PC-3 (cell line): ENCODE measurements around the gene SHISA6. TPM values are rescaled to one million over a fixed set of nuclear protein-coding genes. Genes with fewer than 3 reads are reported as not detected.

ENCODE experiments used
- ATAC-seq: fragments of 200-7000 bp; cut with Tn5 transposase; 2 replicates; pipeline ENCODE4 v1.9.1; 2020; ENCODE audit warnings: mild to moderate bottlenecking, moderate library complexity
- BruUV-seq: library from RNA; stranded (reverse); fragments of 400-500 nt; replicated peaks from 2 replicates; lab custom pipeline; 2021; lab: Mats Ljungman, UMichigan
- CTCF ChIA-PET: fragments of 300-600 bp; sonication (Branson Sonifier 250); formaldehyde crosslinking; loops from one replicate; lab custom pipeline; 2022; ENCODE audit warnings: antibody characterized with exemption; lab: Charles Lee
- POLR2A ChIA-PET: fragments of 300-600 bp; sonication (Branson Sonifier 250); formaldehyde crosslinking; loops from one replicate; lab custom pipeline; 2022; ENCODE audit warnings: antibody characterized with exemption; ENCODE audit not compliant: unreplicated experiment; lab: Charles Lee
- DNase-seq: peaks from one replicate; pipeline ENCODE4 v3.0.0-alpha.2; 2015
- H2AFZ ChIP-seq: fragments of 300-600 bp; sonication (generic); 2 replicates; pipeline ENCODE4 v1.6.0; 2016; ENCODE audit warnings: antibody characterized with exemption, low read length
- H3F3A ChIP-seq: fragments of 300-600 bp; sonication (generic); one replicate; pipeline ENCODE4 v1.6.0; 2017; ENCODE audit warnings: antibody characterized with exemption, low read length, control low read depth, mild to moderate bottlenecking; ENCODE audit not compliant: unreplicated experiment
- H3K27ac ChIP-seq: fragments of 300-600 bp; sonication (generic); 2 replicates; pipeline ENCODE4 v1.5.1; 2016; ENCODE audit warnings: mild to moderate bottlenecking, low read length
- H3K27me3 ChIP-seq: fragments of 300-600 bp; sonication (generic); 2 replicates; pipeline ENCODE4 v1.6.1; 2016; ENCODE audit warnings: low read length, mixed read lengths
- H3K36me3 ChIP-seq: fragments of 300-600 bp; sonication (generic); 2 replicates; pipeline ENCODE4 v1.6.1; 2016; ENCODE audit warnings: low read depth, mixed run types, low read length, mixed read lengths
- H3K4me1 ChIP-seq: fragments of 300-600 bp; sonication (generic); 2 replicates; pipeline ENCODE4 v1.5.1; 2016; ENCODE audit warnings: low read length; ENCODE audit not compliant: insufficient read depth
- H3K4me2 ChIP-seq: fragments of 300-600 bp; sonication (generic); 2 replicates; pipeline ENCODE4 v1.6.0; 2016; ENCODE audit warnings: low read length
- H3K4me3 ChIP-seq: fragments of 300-600 bp; sonication (generic); 2 replicates; pipeline ENCODE4 v1.5.1; 2016; ENCODE audit warnings: mild to moderate bottlenecking, low read length, mixed read lengths
- H3K79me2 ChIP-seq: fragments of 300-600 bp; sonication (generic); 2 replicates; pipeline ENCODE4 v1.6.1; 2017; ENCODE audit warnings: low read length, mixed read lengths
- H3K9ac ChIP-seq: fragments of 300-600 bp; sonication (generic); 2 replicates; pipeline ENCODE4 v1.6.0; 2016; ENCODE audit warnings: mild to moderate bottlenecking, low read length
- H3K9me2 ChIP-seq: fragments of 300-600 bp; sonication (generic); replicated peaks from 2 replicates; pipeline ENCODE4 v1.6.1; 2016; ENCODE audit warnings: mixed run types, low read length, mixed read lengths
- H3K9me3 ChIP-seq: fragments of 300-600 bp; sonication (generic); 2 replicates; pipeline ENCODE4 v1.6.1; 2016; ENCODE audit warnings: low read length, mixed read lengths
- H4K20me1 ChIP-seq: fragments of 300-600 bp; sonication (generic); 2 replicates; pipeline ENCODE4 v1.6.1; 2016; ENCODE audit warnings: low read length, mixed read lengths
- CTCF ChIP-seq: fragments of 300-600 bp; sonication (generic); conservative IDR thresholded peaks from 2 replicates; pipeline ENCODE4 v1.5.1; 2017; ENCODE audit warnings: antibody characterized with exemption, low read depth, mild to moderate bottlenecking, low read length
- EZH2 ChIP-seq: fragments of 300-600 bp; sonication (generic); IDR thresholded peaks from one replicate; pipeline ENCODE4 v1.6.1; 2017; ENCODE audit warnings: antibody characterized with exemption, mild to moderate bottlenecking, low read length; ENCODE audit not compliant: unreplicated experiment
- EZH2phosphoT487 ChIP-seq: fragments of 300-600 bp; sonication (generic); IDR thresholded peaks from 2 replicates; pipeline ENCODE4 v1.6.1; 2018; ENCODE audit warnings: mild to moderate bottlenecking, antibody characterized with exemption, low read length, borderline replicate concordance
- intact Hi-C: fragments of 100-400 bp; cut with micrococcal nuclease; formaldehyde crosslinking; loops from 2 replicates; pipeline ENCODE4 v1.9.0; 2023
- total RNA-seq: library from RNA; depleted of rRNA; stranded (reverse); fragments of >200 nt; gene quantifications from 2 replicates; pipeline ENCODE4 v1.2.3, GENCODE V29; 2014

The SHISA6 gene
- total RNA-seq, 1 experiment from 2014 or later = not detected

DNA sequence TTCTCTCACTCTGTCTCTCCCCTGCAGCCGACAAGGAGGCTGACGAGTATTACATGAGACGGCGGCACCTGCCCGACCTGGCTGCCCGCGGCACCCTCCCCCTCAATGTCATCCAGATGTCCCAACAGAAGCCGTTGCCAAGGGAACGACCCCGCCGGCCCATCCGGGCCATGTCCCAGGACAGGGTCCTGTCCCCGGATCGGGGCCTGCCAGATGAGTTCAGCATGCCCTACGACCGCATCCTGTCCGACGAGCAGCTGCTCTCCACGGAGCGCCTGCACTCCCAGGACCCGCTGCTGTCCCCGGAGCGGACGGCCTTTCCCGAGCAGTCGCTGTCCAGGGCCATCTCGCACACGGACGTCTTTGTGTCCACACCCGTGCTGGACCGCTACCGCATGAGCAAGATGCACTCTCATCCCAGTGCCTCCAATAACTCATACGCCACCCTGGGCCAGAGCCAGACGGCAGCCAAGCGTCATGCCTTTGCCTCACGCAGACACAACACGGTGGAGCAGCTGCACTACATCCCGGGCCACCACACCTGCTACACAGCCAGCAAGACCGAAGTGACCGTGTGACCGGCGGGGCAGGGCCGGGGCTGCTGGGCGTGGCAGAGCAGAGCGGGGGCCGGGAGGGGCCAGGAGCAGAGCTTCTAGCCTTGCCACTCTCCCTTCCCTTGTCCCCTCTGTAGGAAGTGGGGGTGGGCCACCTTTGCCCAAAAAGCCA lies 316.9 kb downstream of the SHISA6 start:
- Histone ChIP-seq H3K9me2 (no peaks in the 10 kb centered on the region), H3K9me3 (no peaks in the 10 kb centered on the region), H3K79me2 (no peaks in the 10 kb centered on the region), H4K20me1 (no peaks in the 10 kb centered on the region), H3F3A (no peaks in the 10 kb centered on the region), H3K4me1 (no peaks in the 10 kb centered on the region), H3K36me3 (no peaks in the 10 kb centered on the region), H3K9ac (no peak overlapping the region), H3K27me3 (no peaks in the 10 kb centered on the region), H3K27ac (no peak overlapping the region), H3K4me2 (no peak overlapping the region), H3K4me3 (no peak overlapping the region), H2AFZ (no peak overlapping the region)
- no TSS peak for BruUV-seq
- CTCF ChIA-PET = no interaction called here
- no peak for ATAC-seq
- intact Hi-C loops = no loop called here
- no peak for DNase-seq
- POLR2A ChIA-PET = no interaction called here
- TF ChIP-seq EZH2 (no peak), EZH2phosphoT487 (no peak), CTCF (no peak)

GRCh38 chr17:11558681-11559234 lies 317.7 kb downstream of the SHISA6 start:
- H3K79me2 ChIP-seq = no peaks in the 10 kb centered on the region
- no peaks in the 10 kb centered on the region for H3K9me2 ChIP-seq
- no peak for DNase-seq
- no peak overlapping the region for H3K4me2 ChIP-seq
- no peaks in the 10 kb centered on the region for H3K27me3 ChIP-seq
- intact Hi-C loops = no loop called here
- BruUV-seq = no TSS peak
- no peaks in the 10 kb centered on the region for H3K36me3 ChIP-seq
- CTCF ChIA-PET = no interaction called here
- TF ChIP-seq EZH2phosphoT487 (no peak), CTCF (no peak), EZH2 (no peak)
- POLR2A ChIA-PET = no interaction called here
- H3F3A ChIP-seq = no peaks in the 10 kb centered on the region
- no peaks in the 10 kb centered on the region for H3K4me1 ChIP-seq
- H3K9ac ChIP-seq = no peak overlapping the region
- H3K9me3 ChIP-seq = no peaks in the 10 kb centered on the region
- H3K27ac ChIP-seq = no peak overlapping the region
- H2AFZ ChIP-seq = no peak overlapping the region
- H4K20me1 ChIP-seq = no peaks in the 10 kb centered on the region
- no peak for ATAC-seq
- no peak overlapping the region for H3K4me3 ChIP-seq

DNA sequence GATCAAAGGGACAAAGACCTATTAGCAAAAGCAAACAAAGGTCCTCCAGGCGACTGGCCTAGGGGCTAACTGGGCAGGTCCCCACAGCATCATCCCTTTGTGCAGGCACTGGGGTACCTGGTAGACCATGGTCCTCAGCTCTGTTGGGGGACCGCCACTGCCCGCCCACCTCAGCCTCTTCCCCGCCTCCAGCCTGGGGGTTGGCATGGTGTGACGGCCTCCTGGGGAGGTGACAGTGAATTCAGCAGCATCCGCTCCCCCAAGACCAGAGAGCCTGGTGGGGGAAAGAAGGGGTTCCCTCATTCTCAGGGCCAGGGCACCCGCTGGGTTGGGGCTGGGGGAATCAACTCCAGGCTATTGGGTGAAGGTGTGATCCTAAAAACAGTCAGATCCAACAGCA lies 318.6 kb downstream of the SHISA6 start:
- Histone ChIP-seq H3K27me3 (no peaks in the 10 kb centered on the region), H3K79me2 (no peaks in the 10 kb centered on the region), H2AFZ (no peak overlapping the region), H3K4me3 (no peak overlapping the region), H3F3A (no peaks in the 10 kb centered on the region), H3K9ac (no peak overlapping the region), H3K9me3 (no peaks in the 10 kb centered on the region), H3K9me2 (no peaks in the 10 kb centered on the region), H3K4me2 (no peak overlapping the region), H4K20me1 (no peaks in the 10 kb centered on the region), H3K36me3 (no peaks in the 10 kb centered on the region), H3K27ac (no peak overlapping the region), H3K4me1 (no peaks in the 10 kb centered on the region)
- no TSS peak for BruUV-seq
- ATAC-seq = no peak
- TF ChIP-seq CTCF = no peak
- no peak for TF ChIP-seq EZH2phosphoT487
- no peak for TF ChIP-seq EZH2
- intact Hi-C loops = no loop called here
- DNase-seq = no peak
- CTCF ChIA-PET = no interaction called here
- POLR2A ChIA-PET = no interaction called here
